NCI-H1436 treated with DMSO at 0.1 percent for 48 hours (cell line): ENCODE measurements around the gene PKM.

Source experiments
- DNase-seq: peaks from one replicate; lab custom pipeline; 2025; lab: John Stamatoyannopoulos, UW

Gene PKM

GRCh38 chr15:72200395-72201237, 30.4 kb downstream of the PKM start:
- DNase-seq = no peak

- DNase-seq = no peak
These were observed 31.2 kb downstream of the PKM start for GRCh38 chr15:72199721-72200212.

GRCh38 chr15:72199205-72199515, 31.8 kb downstream of the PKM start:
- DNase-seq = no peak

GRCh38 chr15:72198356-72199204, 32.4 kb downstream of the PKM start:
- DNase-seq = no peak

GRCh38 chr15:72197460-72198355, 33.3 kb downstream of the PKM start, which contains the start of gene GRAMD2A:
Gene GRAMD2A (minus strand): TSS chr15:72197787.
- DNase-seq = no peak

GRCh38 chr15:72197041-72197459, 33.9 kb downstream of the PKM start:
- DNase-seq = no peak

- no peak for DNase-seq
These were observed 34.5 kb downstream of the PKM start for GRCh38 chr15:72196409-72197040.

- DNase-seq = no peak
These were observed 35.9 kb downstream of the PKM start for GRCh38 chr15:72195101-72195511.

- no peak for DNase-seq
These were observed 37.1 kb downstream of the PKM start for GRCh38 chr15:72193836-72194396.

- no peak for DNase-seq
These were observed 38.6 kb downstream of the PKM start for GRCh38 chr15:72192416-72192815.

- no peak for DNase-seq
These were observed 41.6 kb downstream of the PKM start for GRCh38 chr15:72189250-72189902.

- no peak for DNase-seq
These were observed 46.7 kb downstream of the PKM start for GRCh38 chr15:72184165-72184811.

- no peak for DNase-seq
These were observed 47.2 kb downstream of the PKM start for GRCh38 chr15:72183781-72184164.

- no peak for DNase-seq
These were observed 48.3 kb downstream of the PKM start for GRCh38 chr15:72182673-72183072.

GRCh38 chr15:72182244-72182643, 48.7 kb downstream of the PKM start:
- DNase-seq = no peak

- DNase-seq = no peak
These were observed 50.1 kb downstream of the PKM start for GRCh38 chr15:72180761-72181324.

- DNase-seq = no peak
These were observed 50.9 kb downstream of the PKM start for GRCh38 chr15:72179950-72180581.

- no peak for DNase-seq
These were observed 51.9 kb downstream of the PKM start for GRCh38 chr15:72178976-72179585.

GRCh38 chr15:72176743-72177142, 54.2 kb downstream of the PKM start:
- no peak for DNase-seq
